Measurements from ENCODE around the gene ZNF281.

DNA sequence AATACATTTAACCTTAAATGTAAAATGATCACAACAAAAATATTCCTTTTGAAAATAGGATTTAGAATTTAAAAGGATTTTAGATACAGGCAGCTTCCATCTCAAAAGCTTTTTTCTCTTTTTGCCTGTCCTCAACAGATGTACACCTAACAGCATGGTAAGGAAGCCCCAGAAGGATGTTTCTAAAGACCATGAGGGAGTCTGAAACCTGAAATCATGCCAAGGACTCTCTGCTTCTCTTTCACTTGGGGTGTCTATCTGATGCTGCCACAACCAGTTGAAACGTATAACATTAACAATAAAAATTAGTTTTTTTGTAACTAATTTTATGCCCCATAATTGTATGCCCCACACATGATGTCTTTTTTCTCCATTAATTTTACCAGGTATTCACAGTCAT lies 5.4 kb upstream of the ZNF281 start:
- TF ChIP-seq, protein P1, sequence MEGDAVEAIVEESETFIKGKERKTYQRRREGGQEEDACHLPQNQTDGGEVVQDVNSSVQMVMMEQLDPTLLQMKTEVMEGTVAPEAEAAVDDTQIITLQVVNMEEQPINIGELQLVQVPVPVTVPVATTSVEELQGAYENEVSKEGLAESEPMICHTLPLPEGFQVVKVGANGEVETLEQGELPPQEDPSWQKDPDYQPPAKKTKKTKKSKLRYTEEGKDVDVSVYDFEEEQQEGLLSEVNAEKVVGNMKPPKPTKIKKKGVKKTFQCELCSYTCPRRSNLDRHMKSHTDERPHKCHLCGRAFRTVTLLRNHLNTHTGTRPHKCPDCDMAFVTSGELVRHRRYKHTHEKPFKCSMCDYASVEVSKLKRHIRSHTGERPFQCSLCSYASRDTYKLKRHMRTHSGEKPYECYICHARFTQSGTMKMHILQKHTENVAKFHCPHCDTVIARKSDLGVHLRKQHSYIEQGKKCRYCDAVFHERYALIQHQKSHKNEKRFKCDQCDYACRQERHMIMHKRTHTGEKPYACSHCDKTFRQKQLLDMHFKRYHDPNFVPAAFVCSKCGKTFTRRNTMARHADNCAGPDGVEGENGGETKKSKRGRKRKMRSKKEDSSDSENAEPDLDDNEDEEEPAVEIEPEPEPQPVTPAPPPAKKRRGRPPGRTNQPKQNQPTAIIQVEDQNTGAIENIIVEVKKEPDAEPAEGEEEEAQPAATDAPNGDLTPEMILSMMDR (IDR thresholded peaks at IDR 0.05; ENCODE audit: low read depth, low read length, poor library complexity, severe bottlenecking): no peak
- TF ChIP-seq EZH2phosphoT487 (IDR thresholded peaks at IDR 0.05; ENCODE audit: borderline replicate concordance, low read length): no peak
